GM21515 (cell line): Measurements from ENCODE around the gene ZNF532.

Experiments used
- ATAC-seq: cut with Tn5 transposase; IDR thresholded peaks from one replicate; pipeline ENCODE4 v1.9.1; 2021; ENCODE audit not compliant: unreplicated experiment

The ZNF532 gene

GRCh38 chr18:58937071-58937886, 72.6 kb downstream of the ZNF532 start:
- no peak for ATAC-seq

GRCh38 chr18:58937887-58938267, 73.2 kb downstream of the ZNF532 start:
- no peak for ATAC-seq

GRCh38 chr18:58941426-58942099, 76.9 kb downstream of the ZNF532 start:
- ATAC-seq: no peak

- ATAC-seq: no peak
Measured at GRCh38 chr18:58943896-58944295, 79.2 kb downstream of the ZNF532 start.

GRCh38 chr18:58947136-58947732, 82.6 kb downstream of the ZNF532 start:
- peak; percentile 33 for ATAC-seq

- no peak for ATAC-seq
Measured at GRCh38 chr18:58949031-58949430, 84.4 kb downstream of the ZNF532 start.

GRCh38 chr18:58951986-58952702, 87.5 kb downstream of the ZNF532 start:
- no peak for ATAC-seq

- ATAC-seq: no peak
Measured at GRCh38 chr18:58952858-58953257, 88.2 kb downstream of the ZNF532 start.

GRCh38 chr18:58953627-58954026, 89.0 kb downstream of the ZNF532 start:
- no peak for ATAC-seq

- no peak for ATAC-seq
Measured at GRCh38 chr18:58955001-58955400, 90.3 kb downstream of the ZNF532 start.

- no peak for ATAC-seq
Measured at GRCh38 chr18:58955738-58956137, 91.1 kb downstream of the ZNF532 start.

GRCh38 chr18:58958628-58959027, 94.0 kb downstream of the ZNF532 start:
- no peak for ATAC-seq

GRCh38 chr18:58960508-58960907, 95.8 kb downstream of the ZNF532 start:
- no peak for ATAC-seq

GRCh38 chr18:58960946-58961722, 96.5 kb downstream of the ZNF532 start:
- peak; percentile 43 for ATAC-seq

- ATAC-seq: no peak
Measured at GRCh38 chr18:58962336-58962735, 97.7 kb downstream of the ZNF532 start.

GRCh38 chr18:58965291-58966004, 100.8 kb downstream of the ZNF532 start:
- no peak for ATAC-seq

GRCh38 chr18:58966005-58966677, 101.5 kb downstream of the ZNF532 start:
- no peak for ATAC-seq

GRCh38 chr18:58966704-58967103, 102.0 kb downstream of the ZNF532 start:
- no peak for ATAC-seq

GRCh38 chr18:58967751-58968254, 103.1 kb downstream of the ZNF532 start:
- ATAC-seq: no peak
